IPS-18c (cell line): ENCODE results near the gene DOK5.

ENCODE experiments used
- H3K4me3 ChIP-seq: 2 replicates; pipeline ENCODE4 v1.7.0; 2013; ENCODE audit warnings: low read depth, mild to moderate bottlenecking, low read length, moderate library complexity; ENCODE audit not compliant: insufficient read depth
- H3K9me3 ChIP-seq: one replicate; pipeline ENCODE4 v1.6.1; 2013; ENCODE audit warnings: mild to moderate bottlenecking, low read length, moderate library complexity; ENCODE audit not compliant: control insufficient read depth, insufficient read depth

The DOK5 gene

GRCh38 chr20:54491506-54491905, 16.1 kb downstream of the DOK5 start:
- Histone ChIP-seq H3K9me3 (no peaks in the 10 kb centered on the region), H3K4me3 (no peak overlapping the region)

DNA sequence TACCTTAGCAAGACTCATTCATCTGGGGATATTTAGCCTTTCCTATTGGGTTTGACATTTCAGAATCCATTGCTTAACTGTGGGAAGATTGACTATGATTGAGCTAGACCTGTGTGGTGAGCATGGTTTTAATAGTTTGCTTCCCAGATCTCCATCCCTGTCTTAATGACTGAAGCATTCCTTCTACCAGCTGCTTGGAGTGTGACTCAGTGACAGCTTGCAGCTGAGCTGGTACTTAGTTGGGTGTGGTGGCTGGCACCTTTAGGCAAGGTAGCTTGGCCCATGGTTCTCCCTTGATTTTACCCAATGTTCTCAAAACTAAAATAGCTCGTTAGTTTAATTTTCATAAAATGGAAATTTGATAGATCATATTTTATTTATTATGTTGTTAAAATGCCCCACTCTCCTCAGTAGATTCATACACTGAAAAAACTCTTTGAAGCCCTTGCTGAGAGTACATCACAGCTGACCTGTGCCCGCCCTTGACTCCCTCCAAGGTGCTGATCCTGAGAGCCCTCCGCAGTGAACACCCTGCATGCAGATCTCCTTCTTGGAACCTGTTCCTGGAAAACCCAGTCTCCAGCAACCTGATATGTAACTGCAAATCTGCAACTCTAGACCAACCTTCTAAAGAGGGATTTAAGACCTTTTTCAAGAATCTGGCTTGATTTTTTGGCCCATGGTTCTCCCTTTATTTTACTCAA, 19.1 kb downstream of the DOK5 start:
- no peak overlapping the region for H3K4me3 ChIP-seq
- H3K9me3 ChIP-seq = no peaks in the 10 kb centered on the region

DNA sequence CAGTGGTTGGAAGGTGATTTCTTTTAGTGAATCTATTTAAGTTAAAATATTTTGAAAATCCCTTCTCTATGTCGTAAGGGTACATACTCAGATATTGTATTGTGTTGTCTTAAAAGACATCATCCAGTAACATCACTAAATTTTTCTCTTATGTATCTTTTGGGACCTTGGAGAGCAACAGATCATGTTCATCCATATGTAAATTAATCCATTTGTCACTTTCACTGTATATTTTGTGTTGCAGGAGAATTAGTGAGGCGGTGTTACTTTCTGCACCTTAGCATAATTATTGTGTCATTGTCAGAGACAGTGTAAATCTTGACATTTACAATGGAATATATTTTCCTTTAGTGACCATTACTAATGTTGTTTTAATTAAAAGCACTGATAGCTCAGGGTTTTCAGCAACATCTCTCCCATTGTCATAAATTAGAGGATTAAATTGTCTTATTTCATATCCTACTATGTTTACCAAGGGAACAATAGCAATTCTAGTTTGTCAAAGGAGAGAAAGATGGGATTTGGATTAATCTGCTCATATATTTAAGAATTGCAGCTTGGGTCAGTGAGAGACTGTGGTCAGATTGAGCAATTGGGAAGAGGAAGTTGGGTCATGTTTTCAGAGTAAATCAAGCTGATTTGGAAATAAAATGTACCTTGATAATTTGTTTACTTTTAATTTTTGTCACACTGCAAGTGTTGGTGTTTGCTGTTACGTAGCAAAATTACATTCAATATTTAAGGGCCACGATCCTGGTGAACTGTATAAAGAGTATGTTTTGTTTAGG, 22.7 kb downstream of the DOK5 start:
- Histone ChIP-seq H3K4me3 (no peak overlapping the region), H3K9me3 (no peaks in the 10 kb centered on the region)

DNA sequence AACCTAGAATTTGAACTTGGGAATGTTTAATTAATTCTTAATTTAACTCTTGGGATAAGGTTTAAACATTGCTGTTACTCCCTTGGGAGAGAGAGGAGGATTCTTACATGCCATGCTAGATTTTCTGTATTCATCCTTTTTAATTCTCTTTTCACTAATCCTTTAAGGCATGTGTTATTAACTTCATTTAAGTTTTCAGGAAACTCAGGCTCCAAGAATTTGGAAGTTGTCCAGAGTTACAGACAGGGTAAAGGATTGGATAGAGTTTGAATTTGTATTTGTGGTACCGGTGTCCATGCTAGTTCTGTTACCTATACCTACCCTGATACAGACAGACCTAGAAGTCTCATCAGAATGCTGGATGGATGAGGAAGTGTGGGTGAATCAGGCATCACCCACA, 23.7 kb downstream of the DOK5 start:
- H3K4me3 ChIP-seq = no peak overlapping the region

DNA sequence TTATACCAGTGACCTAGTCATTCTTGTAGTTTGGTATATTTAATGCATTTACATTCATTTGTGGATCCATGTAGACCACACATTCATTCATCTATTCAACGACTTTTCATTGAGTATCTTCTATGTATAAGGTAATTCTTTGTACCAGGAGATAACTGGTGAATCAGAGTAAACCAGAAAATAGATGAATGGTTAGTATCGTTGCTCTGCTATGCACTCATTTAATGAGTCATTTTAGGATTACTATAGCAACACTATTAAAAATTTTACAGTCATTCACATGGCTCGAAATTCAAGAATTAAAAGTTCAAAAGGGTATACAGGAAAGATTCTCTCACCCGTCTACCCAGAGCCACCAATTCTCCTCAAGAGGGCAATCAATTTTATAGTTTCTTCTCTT, 26.8 kb downstream of the DOK5 start:
- Histone ChIP-seq H3K4me3 (no peak overlapping the region), H3K9me3 (no peaks in the 10 kb centered on the region)

More for the DNA sequence above, 23.7 kb downstream of the DOK5 start:
- no peaks in the 10 kb centered on the region for H3K9me3 ChIP-seq

GRCh38 chr20:54506643-54507042, 31.2 kb downstream of the DOK5 start:
- Histone ChIP-seq H3K4me3 (no peak overlapping the region), H3K9me3 (no peaks in the 10 kb centered on the region)

DNA sequence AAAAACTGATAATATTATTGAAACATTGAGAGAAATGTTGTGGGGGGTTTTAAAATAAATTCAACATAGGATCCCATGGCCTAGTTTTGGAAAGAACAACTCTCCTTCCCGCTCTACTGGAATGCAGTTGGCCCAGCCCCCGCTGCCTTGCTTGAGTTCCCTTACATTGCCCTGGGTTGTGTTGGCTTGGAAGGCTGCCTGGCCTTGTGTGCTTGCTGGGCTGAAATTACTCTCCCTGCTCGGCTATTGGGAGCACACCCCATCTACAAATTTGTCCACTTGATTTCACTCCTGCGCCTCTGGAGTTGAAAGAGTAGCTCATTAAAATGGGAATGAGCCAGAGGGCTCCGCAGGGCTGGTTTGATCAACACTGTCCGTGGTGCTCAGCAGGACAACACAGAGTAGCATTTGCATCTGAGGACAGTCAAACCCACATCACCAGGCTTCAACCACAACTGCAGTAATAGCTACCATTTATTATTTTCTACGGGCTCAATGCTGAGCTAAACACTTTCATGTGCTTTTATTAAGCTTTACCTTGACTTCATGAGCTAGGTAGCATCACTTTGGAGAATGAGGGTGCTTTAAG, 35.2 kb downstream of the DOK5 start:
- H3K4me3 ChIP-seq = no peak overlapping the region

GRCh38 chr20:54512694-54513093, 37.3 kb downstream of the DOK5 start:
- no peak overlapping the region for H3K4me3 ChIP-seq
- H3K9me3 ChIP-seq = no peaks in the 10 kb centered on the region

More for the DNA sequence above, 35.2 kb downstream of the DOK5 start:
- no peaks in the 10 kb centered on the region for H3K9me3 ChIP-seq

- H3K4me3 ChIP-seq = no peak overlapping the region
- no peaks in the 10 kb centered on the region for H3K9me3 ChIP-seq
Measured at GRCh38 chr20:54514028-54514607, 38.7 kb downstream of the DOK5 start.

GRCh38 chr20:54515793-54516628, 40.6 kb downstream of the DOK5 start:
- Histone ChIP-seq H3K4me3 (no peak overlapping the region), H3K9me3 (no peaks in the 10 kb centered on the region)

DNA sequence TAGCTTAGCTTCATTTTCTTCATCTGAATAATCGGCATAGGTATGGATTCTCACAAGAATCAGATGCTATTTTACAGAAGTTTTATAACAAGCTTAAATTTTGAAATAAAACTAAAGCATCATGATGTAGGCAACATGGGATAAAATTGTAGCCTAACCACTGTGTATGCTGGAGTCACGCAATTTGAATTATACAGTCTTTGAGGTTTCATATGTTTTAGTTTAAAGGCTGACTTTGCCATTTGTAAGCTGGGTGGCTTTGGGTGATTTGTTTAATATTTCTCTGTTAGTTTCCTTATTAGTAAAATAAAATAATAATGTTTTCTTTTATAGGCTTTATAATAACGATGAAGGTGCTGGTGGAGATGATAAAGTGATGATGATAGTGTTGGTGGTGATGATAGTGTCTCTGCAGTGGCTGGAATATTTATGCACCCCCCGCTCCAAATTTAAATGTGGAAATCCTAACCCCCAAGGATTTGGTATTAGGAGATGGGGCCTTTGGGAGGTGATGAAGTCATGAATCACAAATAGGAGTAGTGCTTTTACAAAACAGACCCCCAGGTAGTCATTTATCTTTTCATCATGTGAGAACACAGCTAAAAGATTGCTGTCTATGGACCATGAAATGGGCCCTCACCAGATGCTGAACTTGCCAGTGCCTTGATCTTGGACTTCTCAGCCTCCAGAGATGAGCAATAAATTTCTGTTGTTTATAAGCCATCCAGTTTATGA, 42.0 kb downstream of the DOK5 start:
- H3K4me3 ChIP-seq = no peak overlapping the region
- H3K9me3 ChIP-seq = no peaks in the 10 kb centered on the region

DNA sequence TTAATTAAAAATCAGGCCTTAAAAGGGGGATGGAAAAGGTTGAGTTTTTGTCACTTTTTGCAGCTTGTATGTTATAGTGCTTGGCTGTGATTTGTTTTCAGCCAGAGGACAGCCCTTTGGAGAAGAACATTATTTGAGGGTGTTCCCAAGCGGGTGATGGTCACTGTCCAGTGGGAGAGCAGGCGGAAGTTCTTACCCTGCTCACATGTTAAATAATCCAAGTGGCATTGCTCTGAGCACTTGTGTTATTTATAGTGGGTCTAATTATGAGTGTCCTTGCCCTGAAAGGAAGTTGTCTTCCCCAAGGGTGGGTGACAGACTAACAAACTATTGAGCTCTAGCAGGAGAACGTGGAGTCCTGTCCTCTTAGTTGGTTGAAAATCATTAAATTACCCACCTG, 49.5 kb downstream of the DOK5 start:
- H3K4me3 ChIP-seq = no peak overlapping the region
- H3K9me3 ChIP-seq = no peaks in the 10 kb centered on the region

GRCh38 chr20:54525916-54526590, 50.7 kb downstream of the DOK5 start:
- H3K4me3 ChIP-seq = no peak overlapping the region

DNA sequence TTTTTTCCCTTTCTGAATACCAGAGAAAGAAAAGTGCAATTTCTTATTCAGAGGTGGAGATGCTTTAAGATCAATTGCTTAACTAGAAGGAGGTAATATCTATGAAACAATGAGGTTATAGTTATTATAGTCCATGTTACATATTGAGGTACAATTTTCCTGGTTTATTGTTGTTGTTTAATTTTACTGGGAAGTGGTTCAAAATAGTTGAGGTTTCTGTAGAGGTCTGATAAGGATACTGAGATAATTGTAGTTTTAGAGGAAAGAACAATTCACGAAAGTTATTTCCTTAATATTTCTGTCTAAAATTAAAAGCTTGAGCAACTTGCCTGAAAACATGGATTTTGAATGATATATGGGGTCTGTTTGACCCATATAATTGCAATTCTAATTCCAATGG, 51.4 kb downstream of the DOK5 start:
- H3K9me3 ChIP-seq = no peaks in the 10 kb centered on the region
- no peak overlapping the region for H3K4me3 ChIP-seq

More at GRCh38 chr20:54525916-54526590, 50.7 kb downstream of the DOK5 start:
- no peaks in the 10 kb centered on the region for H3K9me3 ChIP-seq

GRCh38 chr20:54532573-54532972, 57.2 kb downstream of the DOK5 start:
- no peaks in the 10 kb centered on the region for H3K9me3 ChIP-seq

GRCh38 chr20:54534101-54534500, 58.7 kb downstream of the DOK5 start:
- H3K9me3 ChIP-seq = no peaks in the 10 kb centered on the region

More at GRCh38 chr20:54532573-54532972, 57.2 kb downstream of the DOK5 start:
- H3K4me3 ChIP-seq = no peak overlapping the region

More at GRCh38 chr20:54534101-54534500, 58.7 kb downstream of the DOK5 start:
- no peak overlapping the region for H3K4me3 ChIP-seq
